ENCODE results near the gene SRSF12. TPM values are rescaled to one million over a fixed set of nuclear protein-coding genes. Genes with fewer than 3 reads are reported as not detected.

SRSF12 gene
- polyA plus RNA-seq, 1 donor = 3.8 TPM

Other genes starting within 250 kb of the SRSF12 start
- 10.1 TPM for gene RNGTT, start 154.5 kb downstream of the SRSF12 start, polyA plus RNA-seq (ENCODE audit: insufficient read length)
- 102 TPM for gene PNRC1, start 37.3 kb downstream of the SRSF12 start, polyA plus RNA-seq (ENCODE audit: insufficient read length)
- 49.7 TPM for gene PM20D2, start 28.0 kb upstream of the SRSF12 start, polyA plus RNA-seq (ENCODE audit: insufficient read length)
- gene GABRR1, start 99.3 kb upstream of the SRSF12 start, polyA plus RNA-seq (ENCODE audit: insufficient read length) = 0.38 TPM
- 2.0 TPM for gene GABRR2, start 197.2 kb upstream of the SRSF12 start, polyA plus RNA-seq (ENCODE audit: insufficient read length)
- 37.4 TPM for gene UBE2J1, start 234.7 kb upstream of the SRSF12 start, polyA plus RNA-seq (ENCODE audit: insufficient read length)